Measurements from ENCODE around the gene NCBP3.

The NCBP3 gene

DNA sequence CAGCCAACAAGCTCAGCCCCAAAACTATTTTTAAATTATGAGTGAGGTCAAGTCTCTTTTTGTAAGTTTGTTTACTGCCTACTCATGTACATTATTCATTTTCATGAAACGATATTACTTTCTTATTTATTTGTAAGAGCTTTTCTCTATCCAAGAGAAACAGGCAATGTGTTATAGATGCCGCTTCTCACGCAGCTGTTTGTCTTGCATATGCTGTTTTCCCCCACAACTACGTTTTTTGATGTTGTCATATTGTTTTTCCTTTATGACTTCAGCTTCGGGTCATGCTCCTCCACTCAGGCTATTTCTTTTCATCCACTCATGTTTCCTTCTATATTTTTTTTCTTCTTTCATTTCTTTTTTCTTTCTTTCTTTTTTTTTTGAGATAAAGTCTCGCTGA lies 65.1 kb downstream of the NCBP3 start:
- no peak for DNase-seq

DNA sequence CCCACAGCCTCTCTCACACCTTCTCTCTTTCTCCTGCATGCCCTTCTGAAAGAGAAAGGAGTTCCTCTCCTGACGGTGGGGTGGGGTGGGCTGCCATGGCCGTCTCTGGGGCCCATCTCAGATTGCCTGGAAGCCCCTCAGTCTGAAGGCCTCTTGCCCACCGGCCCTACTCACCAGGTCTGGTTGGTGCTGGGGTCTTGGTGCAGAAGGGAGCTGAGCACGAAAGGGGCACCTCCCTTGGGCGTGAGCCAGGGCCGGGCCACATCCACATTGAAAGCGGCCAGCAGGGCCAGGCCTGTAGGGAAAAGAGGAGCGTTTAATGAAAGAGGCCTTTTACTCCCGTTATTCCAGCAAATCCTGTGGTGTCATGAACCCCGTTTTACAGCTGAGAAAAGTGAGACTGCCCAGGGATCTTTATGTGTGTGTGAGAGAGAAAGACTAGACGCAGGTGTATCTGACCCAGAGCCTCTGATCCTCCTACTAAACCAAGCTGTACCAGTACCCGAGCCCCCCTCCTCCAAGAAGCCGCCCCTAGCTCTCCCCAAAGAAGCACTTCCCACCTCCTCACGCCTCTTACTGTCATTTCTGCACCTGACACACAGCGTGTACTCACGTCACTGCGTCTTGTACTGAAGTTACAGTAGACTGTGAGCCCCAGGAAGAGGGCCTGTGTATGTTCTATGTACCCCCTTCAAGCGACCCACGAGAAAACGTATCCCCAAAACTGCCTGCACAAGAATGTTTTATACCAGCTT lies 68.5 kb downstream of the NCBP3 start:
- DNase-seq: no peak

DNA sequence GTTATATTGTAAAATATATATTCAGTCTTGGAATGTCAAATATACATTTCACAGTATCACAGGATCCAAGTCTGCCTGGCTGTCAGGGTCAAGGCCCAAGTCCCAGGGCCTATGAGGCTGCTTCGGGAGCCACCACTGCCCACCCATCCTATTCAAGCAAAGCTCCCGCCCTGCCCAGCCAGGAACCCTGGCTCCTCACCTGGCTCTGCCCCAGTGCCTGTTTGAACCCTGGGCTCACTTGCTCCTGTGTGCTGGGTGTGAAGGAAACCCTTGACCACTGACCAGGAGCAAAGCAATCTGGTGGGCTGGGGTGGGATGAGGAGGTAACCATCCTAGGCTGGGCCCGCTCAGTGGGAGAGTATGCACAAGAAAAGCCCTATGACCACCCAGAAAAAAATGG lies 72.1 kb downstream of the NCBP3 start:
- no peak for DNase-seq

DNA sequence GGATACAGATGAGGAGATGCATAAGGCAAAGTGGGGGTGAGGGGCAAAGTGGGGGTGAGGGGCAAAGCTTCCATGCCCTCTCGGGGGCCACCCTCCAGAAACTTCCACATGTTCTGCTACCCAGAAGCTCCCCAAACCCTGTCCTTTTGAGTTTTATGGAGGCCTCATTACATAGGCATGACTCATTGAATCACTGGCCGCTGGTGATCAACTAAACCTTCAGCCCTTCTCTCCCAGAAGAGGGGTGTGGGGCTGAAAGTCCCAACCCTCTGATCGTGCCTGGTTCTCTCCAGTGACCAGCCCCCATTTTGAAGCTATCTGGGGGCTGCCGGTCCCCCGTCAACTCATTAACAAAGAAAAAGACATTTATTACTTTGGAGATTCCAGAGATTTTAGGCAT lies 72.5 kb downstream of the NCBP3 start:
- DNase-seq: no peak

- DNase-seq: no peak
These were observed 73.3 kb downstream of the NCBP3 start for GRCh38 chr17:3772764-3773163.

GRCh38 chr17:3771140-3771539 lies 74.9 kb downstream of the NCBP3 start:
- DNase-seq: peak; percentile 4 to 43

DNA sequence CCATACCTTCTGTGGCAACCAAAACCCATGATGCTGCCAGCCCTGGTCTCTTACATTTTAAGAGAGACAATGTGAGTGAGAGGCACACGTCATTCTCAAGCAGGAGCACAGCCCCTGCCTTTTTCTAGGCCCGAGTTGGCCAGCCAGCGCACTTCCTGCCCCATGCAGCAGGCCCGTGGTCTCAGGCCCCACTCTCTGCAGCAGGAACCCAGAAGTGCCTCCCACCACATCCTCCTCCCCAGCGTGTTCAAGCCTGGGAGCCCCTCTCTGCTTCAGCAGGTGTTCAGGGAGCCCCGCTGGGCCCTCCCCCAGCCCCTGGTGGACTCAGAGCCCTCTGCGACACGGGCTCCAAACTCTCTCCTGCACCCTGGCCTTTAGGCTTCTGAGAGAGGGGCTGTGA lies 75.6 kb downstream of the NCBP3 start:
- no peak for DNase-seq

DNA sequence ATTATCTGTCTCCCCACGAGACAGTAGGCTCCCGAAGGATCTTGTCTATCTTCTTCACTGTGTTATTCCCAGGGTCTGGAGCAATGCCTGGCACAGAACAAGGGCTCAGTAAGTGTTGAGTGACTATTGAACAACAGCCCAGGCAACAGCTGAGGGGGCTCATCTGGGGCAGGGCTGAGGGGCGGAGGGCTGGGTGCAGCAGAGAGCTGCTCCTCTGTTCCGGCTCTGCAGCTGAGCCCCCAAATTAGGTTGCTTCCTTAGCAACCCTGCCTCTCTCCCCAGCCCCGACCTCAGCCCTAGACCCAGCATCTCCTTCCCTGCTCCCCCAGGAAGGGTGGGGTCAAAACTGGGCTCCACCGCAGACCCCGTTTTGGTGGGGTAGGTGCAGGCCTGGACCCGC lies 77.3 kb downstream of the NCBP3 start:
- DNase-seq: no peak

GRCh38 chr17:3768341-3768740 lies 77.7 kb downstream of the NCBP3 start:
- no peak for DNase-seq

DNA sequence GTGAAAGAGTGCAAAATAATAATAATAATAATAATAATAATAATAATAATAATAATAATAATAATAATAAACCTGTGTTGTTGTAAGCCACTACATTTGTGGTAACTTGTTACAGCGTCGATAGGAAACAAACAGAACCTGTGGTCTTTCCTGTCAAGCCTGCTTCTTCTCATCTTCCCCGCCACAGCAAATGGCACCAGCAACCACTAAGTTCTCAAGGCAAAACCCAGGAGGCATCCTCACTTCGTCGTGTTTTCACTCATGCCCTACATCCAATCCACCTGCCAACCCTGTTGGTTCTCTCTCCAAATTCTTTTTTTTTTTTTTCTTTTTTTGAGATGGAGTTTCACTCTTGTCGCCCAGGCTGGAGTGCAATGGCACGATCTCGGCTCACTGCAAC lies 79.3 kb downstream of the NCBP3 start:
- no peak for DNase-seq

GRCh38 chr17:3765981-3766380 lies 80.1 kb downstream of the NCBP3 start:
- no peak for DNase-seq

DNA sequence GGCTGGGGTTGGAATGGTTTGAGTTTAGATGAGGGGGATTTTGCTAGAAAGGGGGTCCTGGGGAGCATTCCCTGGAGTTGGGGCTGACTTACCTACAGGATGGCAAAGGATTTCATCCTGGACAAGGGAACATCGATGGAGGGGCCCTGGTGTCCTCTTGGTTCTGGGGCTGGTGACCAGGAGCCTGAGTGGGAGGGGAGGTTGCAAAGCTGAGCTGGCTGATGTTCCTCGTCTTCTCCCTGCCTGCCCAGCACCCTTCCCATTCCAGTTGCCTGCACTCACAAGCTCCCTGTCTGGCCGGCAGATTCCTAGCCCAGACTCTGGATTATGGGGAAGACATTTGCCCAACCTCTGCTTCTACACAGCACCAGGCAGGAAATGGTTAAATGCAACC lies 82.3 kb downstream of the NCBP3 start:
- no peak for DNase-seq

- DNase-seq: no peak
These were observed 82.9 kb downstream of the NCBP3 start for GRCh38 chr17:3762922-3763776.

GRCh38 chr17:3761918-3762380 lies 84.1 kb downstream of the NCBP3 start:
- DNase-seq: no peak

GRCh38 chr17:3761036-3761917 lies 84.8 kb downstream of the NCBP3 start:
- no peak for DNase-seq

DNA sequence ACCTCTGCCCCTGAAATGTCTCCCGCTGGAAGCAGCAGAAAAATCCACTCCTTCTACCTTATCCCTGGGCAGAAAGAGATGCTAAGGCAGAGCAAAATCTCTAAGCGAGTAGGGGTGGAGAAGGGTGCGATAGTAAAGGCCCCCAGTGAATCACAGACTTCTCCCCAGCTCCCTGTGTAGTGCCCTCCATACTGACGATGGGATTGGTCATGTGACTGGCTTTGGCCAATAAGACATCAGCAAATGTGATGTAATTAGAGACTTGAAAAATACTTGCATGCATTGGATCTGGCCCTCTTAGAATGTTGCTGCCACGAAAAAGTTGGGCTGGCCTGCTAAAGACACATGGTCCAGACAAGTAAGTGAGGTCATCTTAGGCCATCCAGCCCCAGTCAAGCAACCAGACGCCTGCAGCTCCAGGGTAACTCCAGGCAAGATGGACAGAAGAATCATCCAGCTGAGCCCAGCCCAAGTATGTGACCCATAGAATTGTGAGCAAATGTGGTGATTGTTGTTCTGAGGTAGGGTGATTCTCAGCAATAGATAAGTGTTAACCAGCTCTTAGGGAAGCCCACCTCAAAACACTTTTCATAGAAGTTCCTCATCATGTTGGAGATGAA lies 86.3 kb downstream of the NCBP3 start:
- DNase-seq: no peak

DNA sequence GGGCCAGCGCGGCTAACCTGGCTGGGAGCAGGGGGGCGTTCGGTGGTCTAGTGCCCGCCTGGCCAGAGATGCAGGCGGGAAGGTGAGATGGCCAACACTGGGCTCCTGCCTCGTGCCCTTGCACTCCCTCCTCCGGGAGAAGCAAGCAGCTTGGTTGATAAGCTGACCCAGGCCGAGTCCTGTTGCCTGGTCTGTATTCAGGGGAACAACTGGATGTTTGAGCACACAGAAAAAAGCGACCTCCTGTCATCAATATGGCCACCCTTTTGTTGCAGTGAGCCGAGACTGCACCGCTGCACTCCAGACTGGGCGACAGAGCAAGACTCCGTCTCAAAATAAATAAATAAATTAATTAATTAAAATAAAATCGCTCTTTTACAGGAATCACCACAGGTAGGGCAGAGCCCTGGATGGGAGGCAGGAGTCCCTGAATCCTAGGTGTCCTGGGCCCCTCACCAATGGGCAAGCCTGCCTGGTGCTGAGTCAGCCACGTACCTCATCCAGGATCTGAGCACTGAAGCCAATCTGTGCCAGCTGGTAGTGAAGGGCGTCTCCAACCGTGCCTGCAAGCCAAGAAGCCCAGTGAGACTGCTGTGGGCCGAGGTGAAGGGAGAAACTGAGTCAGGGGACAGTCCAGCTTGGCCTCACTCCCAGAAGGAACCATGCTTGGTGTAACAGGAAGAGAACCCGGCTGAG lies 90.6 kb downstream of the NCBP3 start:
- no peak for DNase-seq

DNA sequence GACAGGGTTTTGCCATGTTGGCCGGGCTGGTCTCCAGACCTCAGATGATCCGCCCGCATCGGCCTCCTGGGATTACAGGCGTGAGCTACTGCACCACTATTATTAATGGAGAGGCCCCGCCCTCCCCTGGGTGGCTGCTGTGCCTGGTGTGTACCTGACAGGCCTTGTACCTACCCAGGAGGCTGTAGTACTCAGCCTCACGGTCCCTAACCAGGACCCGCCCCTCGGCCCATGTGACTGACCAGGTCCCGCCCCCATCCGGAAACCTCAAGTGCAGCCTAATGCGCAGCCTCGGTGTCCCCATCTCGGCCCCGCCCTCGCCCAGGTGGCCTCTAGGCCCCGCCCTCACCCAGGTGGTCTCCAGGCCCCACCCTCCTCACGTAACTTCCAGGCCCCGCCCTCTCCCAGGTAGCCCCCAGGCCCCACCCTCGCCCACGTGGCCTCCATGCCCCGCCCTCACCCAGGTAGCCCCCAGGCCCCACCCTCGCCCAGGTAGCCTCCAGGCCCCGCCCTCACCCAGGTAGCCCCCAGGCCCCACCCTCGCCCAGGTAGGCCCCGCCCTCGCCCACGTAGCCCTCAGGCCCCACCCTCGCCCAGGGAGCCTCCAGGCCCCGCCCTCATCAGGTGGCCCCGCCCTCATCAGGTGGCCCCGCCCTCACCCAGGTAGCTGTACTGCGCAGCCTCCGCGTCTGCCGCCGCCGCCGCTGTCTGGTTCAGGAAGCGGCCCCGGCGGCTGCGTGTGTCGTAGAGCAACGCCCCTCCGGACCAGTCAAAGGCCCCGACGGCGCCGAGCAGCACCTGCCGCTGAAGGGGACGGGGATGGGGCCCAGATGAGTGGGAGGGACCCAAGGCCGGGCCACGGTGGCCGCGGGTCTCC lies 91.3 kb downstream of the NCBP3 start:
- DNase-seq: no peak

- no peak for DNase-seq
These were observed 92.0 kb downstream of the NCBP3 start for GRCh38 chr17:3754066-3754457.

GRCh38 chr17:3753624-3754023 lies 92.4 kb downstream of the NCBP3 start:
- no peak for DNase-seq
